Suprapubic skin (tissue), 4 donors: ENCODE data around the gene CAPN11. TPM values are rescaled to one million over a fixed set of nuclear protein-coding genes. Genes with fewer than 3 reads are reported as not detected.

ENCODE experiments used
- DNase-seq, 2 donors: peaks; one replicate each; pipeline ENCODE4 v3.0.0-alpha.2; 2019; ENCODE audit warnings: low spot score in 2 of 2
- H3K27ac ChIP-seq: fragments of 200-600 bp; sonication (generic); one replicate; pipeline ENCODE4 v1.5.1; 2019
- H3K27me3 ChIP-seq: fragments of 200-600 bp; sonication (generic); one replicate; pipeline ENCODE4 v1.5.1; 2019
- H3K36me3 ChIP-seq: fragments of 200-600 bp; sonication (generic); one replicate; pipeline ENCODE4 v1.5.1; 2019
- H3K4me1 ChIP-seq: fragments of 200-600 bp; sonication (generic); one replicate; pipeline ENCODE4 v1.5.1; 2019
- H3K4me3 ChIP-seq: fragments of 200-600 bp; sonication (generic); one replicate; pipeline ENCODE4 v1.5.1; 2019; ENCODE audit warnings: mild to moderate bottlenecking
- H3K9me3 ChIP-seq: fragments of 200-600 bp; sonication (generic); one replicate; pipeline ENCODE4 v1.5.1; 2019
- CTCF ChIP-seq, 2 donors: fragments of 200-600 bp in 1 of 2; fragments of 450-650 bp in 1 of 2; sonication (generic) in 1 of 2; IDR thresholded peaks; one replicate each; pipeline ENCODE4 v1.5.1; 2016 to 2019; ENCODE audit warnings: antibody characterized with exemption in 2 of 2, mild to moderate bottlenecking in 1 of 2, moderate library complexity in 1 of 2
- EP300 ChIP-seq: sonication (generic); formaldehyde crosslinking; IDR thresholded peaks from one replicate; pipeline ENCODE4 v1.6.1; 2017; ENCODE audit warnings: antibody characterized with exemption
- POLR2A ChIP-seq, 2 donors: fragments of 450-650 bp; IDR thresholded peaks; one replicate each; pipeline ENCODE4 v1.6.1; 2017; ENCODE audit warnings: antibody characterized with exemption in 2 of 2, mild to moderate bottlenecking in 2 of 2, moderate library complexity in 2 of 2
- POLR2AphosphoS5 ChIP-seq, 3 donors: sonication (generic); formaldehyde crosslinking; IDR thresholded peaks; one replicate each; pipeline ENCODE4 v1.6.1; 2017; ENCODE audit warnings: antibody characterized with exemption in 3 of 3
- WGBS: methylation state at CpG from one replicate; pipeline ENCODE4 v1.1.5; 2018; 5-methylcytosine and 5-hydroxymethylcytosine counted together
- total RNA-seq, 4 donors: library from RNA; depleted of rRNA; stranded (reverse); fragments of >200 nt; gene quantifications; one replicate each; pipeline ENCODE4 v1.1.0, GENCODE V29; 2016

CAPN11 gene
- total RNA-seq, 4 donors from 2014 or later: 0.45 to 2.5 (median 1.2) TPM

DNA sequence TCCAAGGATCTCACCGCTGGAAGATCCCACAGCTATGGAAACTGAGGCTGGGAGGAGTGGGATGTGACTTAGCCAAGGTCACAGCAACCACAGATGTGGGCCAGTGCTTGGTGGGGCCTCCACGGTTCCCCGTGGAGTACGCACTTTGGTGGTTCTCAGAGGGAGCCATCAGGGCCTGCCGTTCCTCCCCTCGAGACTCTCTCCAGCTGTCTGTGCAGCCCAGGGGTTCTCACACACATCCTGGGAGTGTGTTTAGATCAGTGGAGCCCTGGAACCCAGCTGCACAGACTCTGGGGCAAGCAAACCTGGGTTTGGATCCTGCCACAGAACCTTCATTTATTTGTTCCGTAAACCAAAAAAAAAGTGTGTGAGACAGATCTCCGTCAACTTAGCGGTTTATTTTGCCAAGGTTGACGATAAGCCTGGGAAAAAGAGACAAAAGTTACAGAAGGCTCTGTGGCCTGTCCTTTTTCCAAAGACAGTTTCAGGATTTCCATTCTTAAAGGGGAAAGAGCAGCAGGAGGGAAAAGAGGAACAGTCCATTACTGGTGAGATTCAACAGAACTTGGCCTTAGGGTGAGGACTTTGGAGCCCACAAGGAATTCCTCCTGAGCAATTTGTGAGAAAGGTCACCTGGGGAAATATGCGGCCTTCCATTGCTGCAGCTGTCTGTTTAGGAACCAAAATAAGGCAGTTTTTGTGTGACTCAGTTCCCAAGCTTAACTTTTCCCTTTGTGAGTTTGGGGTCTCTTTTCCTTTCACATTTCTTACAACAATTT, 44.5 kb downstream of the CAPN11 start:
- Histone ChIP-seq H3K4me3 (no peak overlapping the region), H3K4me1 (peaks cover 49% of the 10 kb centered on the region), H3K27me3 (no peaks in the 10 kb centered on the region), H3K27ac (peak overlapping the region; percentile 85), H3K36me3 (no peaks in the 10 kb centered on the region), H3K9me3 (no peaks in the 10 kb centered on the region)
- TF ChIP-seq CTCF (IDR thresholded peaks at IDR 0.05) (no peak), POLR2AphosphoS5 (IDR thresholded peaks at IDR 0.05) (no peak), EP300 (no peak)
- no peak for DNase-seq
- 90% methylated on average over 8 of the region's 11 CpGs for WGBS

- Histone ChIP-seq H3K27me3 (no peaks in the 10 kb centered on the region), H3K4me3 (no peak overlapping the region)
These were observed 45.3 kb downstream of the CAPN11 start for GRCh38 chr6:44203955-44204354.

DNA sequence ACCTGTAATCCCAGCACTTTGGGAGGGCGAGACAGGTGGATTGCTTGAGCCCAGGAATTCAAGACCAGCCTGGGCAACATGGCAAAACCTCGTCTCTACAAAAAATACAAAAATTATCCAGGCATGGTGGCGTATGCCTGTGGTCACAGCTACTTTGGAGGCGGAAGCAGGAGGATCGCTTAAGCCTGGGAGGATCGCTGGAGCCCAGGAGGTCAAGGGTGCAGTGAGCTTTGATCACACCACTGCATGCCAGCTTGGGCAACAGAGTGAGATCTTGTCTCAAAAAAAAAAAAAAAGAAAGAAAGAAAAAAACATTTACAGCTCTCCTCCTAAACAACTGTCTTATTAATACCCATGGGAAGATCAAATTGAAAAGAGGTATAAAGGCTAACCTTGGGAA, 49.3 kb downstream of the CAPN11 start:
- Histone ChIP-seq H3K9me3 (no peaks in the 10 kb centered on the region), H3K27me3 (no peaks in the 10 kb centered on the region), H3K27ac (no peak overlapping the region), H3K36me3 (no peaks in the 10 kb centered on the region), H3K4me3 (no peak overlapping the region), H3K4me1 (peaks cover 11% of the 10 kb centered on the region)
- 90% methylated on average over 6 of the region's 6 CpGs for WGBS
- no peak for DNase-seq
- TF ChIP-seq CTCF (IDR thresholded peaks at IDR 0.05) (no peak), POLR2A (IDR thresholded peaks at IDR 0.05) (no peak), EP300 (no peak), POLR2AphosphoS5 (IDR thresholded peaks at IDR 0.05) (no peak)

More at GRCh38 chr6:44203955-44204354, 45.3 kb downstream of the CAPN11 start:
- Histone ChIP-seq H3K36me3 (no peaks in the 10 kb centered on the region), H3K9me3 (no peaks in the 10 kb centered on the region), H3K27ac (no peak overlapping the region), H3K4me1 (peaks cover 46% of the 10 kb centered on the region)
- TF ChIP-seq POLR2A (IDR thresholded peaks at IDR 0.05): no peak
- no peak for TF ChIP-seq POLR2AphosphoS5 (IDR thresholded peaks at IDR 0.05)
- TF ChIP-seq EP300: no peak
- no peak for TF ChIP-seq CTCF (IDR thresholded peaks at IDR 0.05)
- WGBS: 59% methylated on average over 6 of the region's 6 CpGs
- DNase-seq: no peak

GRCh38 chr6:44211284-44211683, 52.7 kb downstream of the CAPN11 start:
- Histone ChIP-seq H3K4me3 (no peak overlapping the region), H3K27ac (no peak overlapping the region), H3K9me3 (no peaks in the 10 kb centered on the region), H3K4me1 (peaks cover 3% of the 10 kb centered on the region), H3K36me3 (no peaks in the 10 kb centered on the region), H3K27me3 (no peaks in the 10 kb centered on the region)
- no peak for DNase-seq
- WGBS: 81% methylated on average over 3 of the region's 3 CpGs
- TF ChIP-seq POLR2A (IDR thresholded peaks at IDR 0.05) (no peak), POLR2AphosphoS5 (IDR thresholded peaks at IDR 0.05) (no peak), EP300 (no peak), CTCF (IDR thresholded peaks at IDR 0.05) (no peak)

DNA sequence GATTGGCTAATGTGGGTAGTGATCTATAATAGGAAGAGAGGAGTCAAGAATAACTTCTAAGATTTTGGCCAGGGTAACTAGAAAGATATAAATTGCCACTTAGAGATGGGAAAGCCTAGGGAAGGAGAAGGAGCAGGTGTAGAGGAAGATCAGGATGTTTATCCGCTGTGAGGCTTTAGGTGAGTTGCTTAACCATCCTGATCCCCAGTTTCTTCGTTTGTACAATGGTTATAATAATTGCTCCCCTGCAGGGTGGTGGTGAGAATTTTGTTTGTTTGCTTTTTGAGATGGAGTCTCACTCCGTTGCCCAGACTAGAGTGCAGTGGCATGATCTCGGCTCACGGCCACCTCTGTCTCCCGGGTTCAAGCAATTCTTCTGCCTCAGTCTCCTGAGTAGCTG, 55.7 kb downstream of the CAPN11 start:
- Histone ChIP-seq H3K4me1 (peaks cover 28% of the 10 kb centered on the region), H3K4me3 (no peak overlapping the region), H3K36me3 (no peaks in the 10 kb centered on the region), H3K27me3 (no peaks in the 10 kb centered on the region), H3K27ac (no peak overlapping the region), H3K9me3 (no peaks in the 10 kb centered on the region)
- TF ChIP-seq CTCF (IDR thresholded peaks at IDR 0.05): no peak
- no peak for TF ChIP-seq POLR2AphosphoS5 (IDR thresholded peaks at IDR 0.05)
- TF ChIP-seq EP300: no peak
- TF ChIP-seq POLR2A (IDR thresholded peaks at IDR 0.05): no peak
- no peak for DNase-seq
- WGBS: 95% methylated on average over 6 of the region's 6 CpGs
